NCI-H446 treated with DMSO at 0.1 percent for 48 hours (cell line): ENCODE results near the gene CGB5.
"Not testable (repeated sequence)": the region's sequence is repeated elsewhere in the genome, so short reads cannot be mapped to it uniquely, and the experiment has no call there.

ENCODE experiments used
- DNase-seq: peaks from one replicate; lab custom pipeline; 2025; lab: John Stamatoyannopoulos, UW

Gene CGB5

DNA sequence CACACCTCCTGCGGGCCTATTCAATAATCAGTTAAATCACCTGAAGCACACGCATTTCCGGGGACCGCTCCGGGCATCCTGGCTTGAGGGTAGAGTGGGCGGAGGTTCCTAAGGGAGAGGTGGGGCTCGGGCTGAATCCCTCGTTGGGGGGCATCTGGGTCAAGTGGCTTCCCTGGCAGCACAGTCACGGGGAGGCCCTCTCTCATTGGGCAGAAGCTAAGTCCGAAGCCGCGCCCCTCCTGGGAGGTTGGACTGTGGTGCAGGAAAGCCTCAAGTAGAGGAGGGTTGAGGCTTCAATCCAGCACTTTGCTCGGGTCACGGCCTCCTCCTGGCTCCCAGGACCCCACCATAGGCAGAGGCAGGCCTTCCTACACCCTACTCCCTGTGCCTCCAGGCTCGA lies at the start of gene CGB5:
TSS of gene CGB5 (plus strand) at position 301 of the 400 bp plus-strand sequence. CDS start 362 bp downstream, outside the sequence.
- DNase-seq = not testable (repeated sequence)

DNA sequence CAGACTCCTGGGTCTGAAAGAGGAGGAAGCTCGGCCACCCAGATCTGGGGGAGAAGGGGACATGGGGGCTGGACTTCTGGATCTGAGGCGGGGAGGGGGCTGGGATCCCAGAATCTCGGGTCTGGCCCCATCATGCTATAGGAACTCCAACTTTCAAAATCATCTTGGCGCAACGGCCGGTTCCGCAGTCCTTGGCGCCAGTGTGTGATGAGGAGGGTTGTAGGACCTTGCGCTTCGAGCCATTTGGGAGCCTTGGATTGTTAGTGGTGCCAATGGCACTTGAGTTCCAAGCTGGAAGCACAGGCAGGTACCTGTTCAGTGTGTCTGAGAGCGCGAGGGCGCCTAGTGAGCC lies 49.6 kb upstream of the CGB5 start:
- DNase-seq = no peak

GRCh38 chr19:48997972-48998371 lies 45.7 kb upstream of the CGB5 start:
- no peak for DNase-seq

- DNase-seq = no peak
Observed at GRCh38 chr19:48999481-49000325, 43.9 kb upstream of the CGB5 start.

GRCh38 chr19:49004133-49004532 lies 39.5 kb upstream of the CGB5 start:
- DNase-seq = no peak

DNA sequence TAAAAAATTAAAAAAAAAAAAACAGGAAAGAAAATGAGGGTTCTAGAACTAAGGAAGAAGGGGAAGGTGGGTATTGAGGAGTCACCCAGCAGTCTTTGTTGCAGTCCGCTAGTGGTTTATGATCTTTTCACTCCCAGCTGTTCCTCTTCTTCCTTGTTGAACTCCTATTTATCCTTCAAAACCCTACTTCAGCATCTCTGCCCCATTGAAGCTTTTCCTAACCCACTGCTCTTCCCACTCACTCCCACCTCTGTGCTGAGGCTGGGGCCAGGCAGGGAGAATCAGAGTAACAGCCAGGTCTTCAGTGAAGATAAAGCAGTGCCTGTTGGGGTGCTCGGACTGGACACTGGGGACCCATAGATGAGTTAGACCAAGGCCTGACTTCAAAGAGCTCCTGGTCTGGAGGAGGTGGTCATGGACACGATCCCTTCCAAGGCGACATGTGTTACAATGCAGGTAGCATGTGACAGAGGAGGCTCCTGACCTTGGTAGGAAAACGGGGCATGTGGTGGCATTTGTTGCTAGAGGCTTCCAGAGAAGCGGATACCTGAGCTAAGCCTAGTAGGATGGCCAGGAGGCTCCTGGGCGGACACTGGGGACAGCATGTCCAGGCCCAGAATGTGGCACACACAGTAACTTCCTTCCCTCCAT lies 38.6 kb upstream of the CGB5 start:
- DNase-seq = no peak

DNA sequence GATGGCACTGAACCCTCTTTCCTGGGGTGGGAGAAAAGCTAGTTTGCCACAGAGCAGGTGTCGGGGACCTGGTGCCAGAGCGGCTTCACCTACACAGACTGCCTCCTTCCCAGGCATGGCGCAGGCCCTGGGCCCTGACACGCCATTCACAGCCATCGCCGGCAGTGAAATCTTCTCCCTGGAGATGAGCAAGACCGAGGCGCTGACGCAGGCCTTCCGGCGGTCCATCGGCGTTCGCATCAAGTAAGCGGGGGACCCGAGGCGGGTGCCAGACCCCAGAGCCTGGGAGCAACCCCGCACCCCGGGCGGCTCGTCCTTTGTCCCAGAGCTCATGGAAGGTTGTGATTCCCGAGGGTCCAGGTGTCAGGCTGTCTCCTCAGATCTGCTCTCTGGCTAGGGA lies 36.7 kb upstream of the CGB5 start:
- no peak for DNase-seq

- no peak for DNase-seq
Observed at GRCh38 chr19:49009828-49010227, 33.8 kb upstream of the CGB5 start.

DNA sequence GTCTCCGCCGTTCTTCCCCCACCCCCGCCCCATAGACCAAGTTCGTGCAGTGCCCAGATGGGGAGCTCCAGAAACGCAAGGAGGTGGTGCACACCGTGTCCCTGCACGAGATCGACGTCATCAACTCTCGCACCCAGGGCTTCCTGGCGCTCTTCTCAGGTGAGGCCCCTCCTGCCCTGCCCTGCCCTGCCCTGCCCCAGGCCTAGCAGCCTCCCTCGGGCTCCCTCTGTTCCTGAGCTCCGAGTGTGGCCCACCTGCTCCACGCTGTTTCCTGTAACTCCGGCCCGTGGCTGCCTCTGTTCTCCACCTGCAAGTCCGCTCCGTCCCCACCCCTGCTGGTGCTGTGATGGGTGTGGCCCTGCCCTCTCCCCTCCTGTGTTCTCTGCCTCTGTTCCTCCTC lies 33.2 kb upstream of the CGB5 start:
- no peak for DNase-seq

DNA sequence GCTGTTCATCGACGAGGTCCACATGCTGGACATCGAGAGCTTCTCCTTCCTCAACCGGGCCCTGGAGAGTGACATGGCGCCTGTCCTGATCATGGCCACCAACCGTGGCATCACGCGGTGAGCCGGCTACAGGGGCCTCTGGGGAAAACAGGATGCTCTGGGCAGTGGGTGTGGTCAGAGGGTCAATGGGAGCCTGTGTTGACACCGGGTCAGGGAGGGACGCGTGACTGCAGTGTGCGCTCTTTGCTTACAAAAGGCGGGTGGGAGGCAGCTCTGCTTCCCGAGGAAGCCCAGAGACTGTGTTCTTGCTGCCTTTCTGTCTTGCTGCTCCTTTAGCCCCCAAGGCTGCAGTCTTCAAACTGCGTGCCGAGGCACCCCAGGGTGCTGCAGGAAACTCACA lies 32.5 kb upstream of the CGB5 start:
- DNase-seq = no peak

- no peak for DNase-seq
Observed at GRCh38 chr19:49014123-49014869, 29.4 kb upstream of the CGB5 start.

GRCh38 chr19:49014870-49015255 lies 28.8 kb upstream of the CGB5 start:
- no peak for DNase-seq

GRCh38 chr19:49016067-49016839 lies 27.4 kb upstream of the CGB5 start:
- no peak for DNase-seq

DNA sequence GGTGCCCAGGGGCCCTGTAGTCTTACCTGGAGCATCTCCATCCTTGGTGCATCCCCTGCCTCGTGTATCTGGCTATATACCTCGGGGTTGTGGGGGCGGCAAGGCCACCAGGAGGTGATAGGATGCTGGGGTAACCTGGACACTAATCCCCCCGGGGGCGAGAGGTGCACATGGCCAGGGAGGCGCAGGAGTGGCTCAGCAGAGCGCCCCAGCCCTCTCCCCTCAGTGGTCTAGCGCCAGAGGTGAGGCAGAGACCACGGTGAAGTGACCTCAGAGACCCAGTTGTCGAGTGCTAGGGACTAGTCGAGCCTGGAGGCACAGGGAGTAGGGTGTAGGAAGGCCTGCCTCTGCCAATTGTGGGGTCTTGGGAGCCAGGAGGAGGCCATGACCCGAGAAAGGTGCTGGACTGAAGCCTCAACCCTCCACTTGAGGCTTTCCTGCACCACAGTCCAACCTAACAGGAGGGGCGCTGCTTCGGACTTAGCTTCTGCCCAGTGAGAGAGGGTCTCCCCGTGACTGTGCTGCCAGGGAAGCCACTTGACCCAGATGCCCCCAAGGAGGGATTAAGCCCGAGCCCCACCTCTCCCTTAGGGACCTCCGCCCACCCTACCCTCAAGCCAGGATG lies 26.5 kb upstream of the CGB5 start, which contains the start of gene LHB:
TSS of gene LHB (minus strand) at position 51 of the 625 bp plus-strand sequence. CDS start at position 41, 10 bp downstream.
- DNase-seq = no peak

DNA sequence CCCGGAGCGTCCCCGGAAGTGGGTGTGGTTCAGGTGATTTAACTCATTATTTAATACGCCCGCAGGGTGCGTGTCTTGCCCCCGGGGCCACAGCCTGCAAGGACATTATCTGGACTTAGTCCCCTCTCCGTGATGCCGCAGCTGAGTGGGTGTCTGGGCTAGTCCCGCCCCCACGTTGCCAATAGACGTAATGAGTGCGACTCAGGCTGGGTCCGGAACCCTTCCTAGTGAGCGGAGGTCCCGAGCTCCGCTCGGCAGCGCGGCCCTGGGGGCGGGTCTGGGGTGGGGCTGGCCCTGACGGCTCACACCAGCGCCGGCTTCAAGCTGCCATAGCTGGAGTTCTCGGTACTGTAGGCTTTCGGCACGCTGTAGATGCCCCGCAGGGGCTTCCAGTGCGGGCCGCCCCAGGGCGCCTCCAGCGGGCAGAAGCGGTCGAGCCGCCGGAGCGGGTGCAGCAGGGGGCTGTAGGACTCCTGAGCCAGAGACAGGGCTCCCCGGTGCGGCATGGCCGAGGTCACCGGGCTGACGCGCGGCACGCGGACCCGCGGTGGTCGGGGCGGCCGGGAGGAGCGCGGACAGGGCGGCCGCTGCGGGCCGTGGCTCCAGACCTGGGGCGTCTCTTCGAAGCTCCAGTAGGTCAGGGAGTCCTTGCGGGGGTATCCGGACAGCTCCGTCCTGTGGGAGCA lies 25.8 kb upstream of the CGB5 start:
- no peak for DNase-seq

- not testable (repeated sequence) for DNase-seq
Observed at GRCh38 chr19:49018388-49019241, 25.0 kb upstream of the CGB5 start.

GRCh38 chr19:49019242-49019932 lies 24.3 kb upstream of the CGB5 start:
- no peak for DNase-seq

DNA sequence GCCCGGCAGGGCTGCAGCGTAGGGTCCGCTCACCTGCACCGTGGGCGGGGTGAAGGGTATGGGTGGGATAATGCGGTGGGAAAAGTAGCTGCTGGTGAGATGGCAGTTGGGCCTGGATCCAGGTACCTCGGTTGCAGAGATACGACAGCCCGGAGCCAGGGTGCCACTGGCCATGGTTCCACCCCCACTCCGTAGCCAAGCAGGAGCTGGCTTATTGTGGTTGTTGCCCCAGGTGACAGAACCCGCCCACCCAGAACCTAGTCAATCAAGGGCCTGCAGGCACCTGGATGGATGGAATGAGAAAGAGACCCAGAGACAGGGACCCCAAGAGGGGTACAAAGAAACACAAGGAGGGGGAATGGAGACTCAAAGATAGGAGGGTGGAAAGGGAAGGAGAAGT lies 23.3 kb upstream of the CGB5 start:
- no peak for DNase-seq
